ACHN (cell line): ENCODE data around the gene RAD51B.

ENCODE experiments used
- DNase-seq: peaks from one replicate; pipeline ENCODE4 v3.0.0-alpha.2; 2015
- in situ Hi-C: cut with HindIII; loops from 2 replicates; pipeline ENCODE4 v1.10.0; 2017; ENCODE audit warnings: low sequenced_read_pairs, low pct_ligation_motif_present, low pct_unique_long_range_greater_than_20kb

Gene RAD51B

GRCh38 chr14:67882986-67883555 lies 63.5 kb downstream of the RAD51B start:
- DNase-seq: no peak
- in situ Hi-C loops: no loop called here

- peak; percentile 54 for DNase-seq
- in situ Hi-C loops: no loop called here
Measured at GRCh38 chr14:67883717-67884116, 64.1 kb downstream of the RAD51B start.

GRCh38 chr14:67886191-67886590 lies 66.6 kb downstream of the RAD51B start:
- DNase-seq: no peak
- in situ Hi-C loops: no loop called here

- in situ Hi-C loops: no loop called here
Measured at GRCh38 chr14:67887478-67887877, 67.9 kb downstream of the RAD51B start.

GRCh38 chr14:67889455-67889854 lies 69.9 kb downstream of the RAD51B start:
- in situ Hi-C loops: no loop called here
- DNase-seq: no peak

More at GRCh38 chr14:67887478-67887877, 67.9 kb downstream of the RAD51B start:
- DNase-seq: no peak

GRCh38 chr14:67892466-67893100 lies 73.0 kb downstream of the RAD51B start:
- no peak for DNase-seq
- in situ Hi-C loops: no loop called here

GRCh38 chr14:67900231-67900630 lies 80.7 kb downstream of the RAD51B start:
- in situ Hi-C loops: no loop called here
- DNase-seq: no peak

GRCh38 chr14:67908052-67908754 lies 88.6 kb downstream of the RAD51B start:
- DNase-seq: no peak
- in situ Hi-C loops: no loop called here

GRCh38 chr14:67911562-67911961 lies 92.0 kb downstream of the RAD51B start:
- no peak for DNase-seq
- in situ Hi-C loops: no loop called here

GRCh38 chr14:67916430-67916829 lies 96.9 kb downstream of the RAD51B start:
- DNase-seq: no peak

GRCh38 chr14:67917006-67917405 lies 97.4 kb downstream of the RAD51B start:
- in situ Hi-C loops: no loop called here
- no peak for DNase-seq

More at GRCh38 chr14:67916430-67916829, 96.9 kb downstream of the RAD51B start:
- in situ Hi-C loops: no loop called here

GRCh38 chr14:67918838-67919237 lies 99.3 kb downstream of the RAD51B start:
- in situ Hi-C loops: no loop called here
- no peak for DNase-seq

GRCh38 chr14:67919259-67920032 lies 99.9 kb downstream of the RAD51B start:
- DNase-seq: no peak
- in situ Hi-C loops: no loop called here

- no peak for DNase-seq
- in situ Hi-C loops: loop anchor here (25.0 kb wide), 2 partner anchors 210 to 885 kb away; no protein-coding TSS in a partner anchor
Measured at GRCh38 chr14:67926821-67927220, 107.2 kb downstream of the RAD51B start.

GRCh38 chr14:67927244-67927643 lies 107.7 kb downstream of the RAD51B start:
- in situ Hi-C loops: loop anchor here (25.0 kb wide), 2 partner anchors 210 to 885 kb away; no protein-coding TSS in a partner anchor
- DNase-seq: no peak

GRCh38 chr14:67928375-67928774 lies 108.8 kb downstream of the RAD51B start:
- in situ Hi-C loops: loop anchor here (25.0 kb wide), 2 partner anchors 209 to 884 kb away; no protein-coding TSS in a partner anchor
- no peak for DNase-seq

GRCh38 chr14:67932708-67933246 lies 113.2 kb downstream of the RAD51B start:
- in situ Hi-C loops: loop anchor here (25.0 kb wide), 2 partner anchors 205 to 880 kb away; no protein-coding TSS in a partner anchor
- no peak for DNase-seq

- no peak for DNase-seq
- in situ Hi-C loops: loop anchor here (25.0 kb wide), 2 partner anchors 204 to 879 kb away; no protein-coding TSS in a partner anchor
Measured at GRCh38 chr14:67933266-67933665, 113.7 kb downstream of the RAD51B start.
